CD14-positive monocyte (primary cell): Measurements from ENCODE around the gene GDA. TPM values are rescaled to one million over a fixed set of nuclear protein-coding genes. Genes with fewer than 3 reads are reported as not detected.

Experiments
- DNase-seq, 3 donors: peaks; one replicate each; pipeline ENCODE4 v3.0.0-alpha.2; 2011 to 2022
- H2AFZ ChIP-seq: 2 replicates; pipeline ENCODE4 v1.6.0; 2012; ENCODE audit warnings: mild to moderate bottlenecking, low read depth, low read length, inconsistent platforms; ENCODE audit not compliant: insufficient read depth, poor library complexity, severe bottlenecking
- H3K27ac ChIP-seq, 2 donors: 1 replicate in 1 of 2; 2 replicates in 1 of 2; pipeline ENCODE4 v1.5.1; 2012 to 2013; ENCODE audit warnings: low read length in 2 of 2, control low read depth in 1 of 2, inconsistent platforms in 1 of 2, low read depth in 1 of 2, mild to moderate bottlenecking in 1 of 2
- H3K27me3 ChIP-seq, 2 donors: one replicate each; pipeline versions ENCODE4 v1.6.0 to v1.6.1; 2011 to 2013; ENCODE audit warnings: low read length in 2 of 2; ENCODE audit not compliant: control insufficient read depth in 2 of 2, insufficient read depth in 2 of 2
- H3K36me3 ChIP-seq, 2 donors: replicated peaks in 1 of 2; 1 replicate in 1 of 2; 2 replicates in 1 of 2; pipeline versions ENCODE4 v1.5.1 to v1.6.1; 2012 to 2013; ENCODE audit warnings: low read length in 2 of 2, control low read depth in 1 of 2, inconsistent platforms in 1 of 2, mild to moderate bottlenecking in 1 of 2; ENCODE audit not compliant: insufficient read depth in 2 of 2, control insufficient read depth in 1 of 2
- H3K4me1 ChIP-seq, 2 donors: 1 replicate in 1 of 2; 2 replicates in 1 of 2; pipeline versions ENCODE4 v1.5.1 to v1.6.1; 2012 to 2013; ENCODE audit warnings: low read length in 2 of 2, control low read depth in 1 of 2, inconsistent platforms in 1 of 2, mild to moderate bottlenecking in 1 of 2, moderate library complexity in 1 of 2; ENCODE audit not compliant: insufficient read depth in 2 of 2, control insufficient read depth in 1 of 2
- H3K4me2 ChIP-seq: replicated peaks from 2 replicates; pipeline ENCODE3; 2012; ENCODE audit warnings: low read length, moderate library complexity, mild to moderate bottlenecking; ENCODE audit not compliant: poor library complexity, severe bottlenecking; ENCODE audit errors: extremely low read depth
- H3K4me3 ChIP-seq, 3 experiments: fragments of 200-600 bp in 1 of 3; sonication (generic) in 1 of 3; replicated peaks in 1 of 3; 1 replicate in 2 of 3; 2 replicates in 1 of 3; pipeline ENCODE4 v1.5.1; 2011 to 2013; ENCODE audit warnings: low read length in 3 of 3, mild to moderate bottlenecking in 3 of 3, control low read depth in 2 of 3, low read depth in 2 of 3, inconsistent platforms in 1 of 3, moderate library complexity in 1 of 3
- H3K79me2 ChIP-seq: 2 replicates; pipeline ENCODE4 v1.6.0; 2012; ENCODE audit warnings: mild to moderate bottlenecking, control low read depth, inconsistent platforms, low read length, moderate library complexity; ENCODE audit not compliant: insufficient read depth
- H3K9ac ChIP-seq: 2 replicates; pipeline ENCODE4 v1.6.0; 2017; ENCODE audit warnings: low read length, mild to moderate bottlenecking; ENCODE audit not compliant: insufficient read depth, poor library complexity, severe bottlenecking
- H3K9me3 ChIP-seq, 2 donors: replicated peaks in 1 of 2; 1 replicate in 1 of 2; 2 replicates in 1 of 2; pipeline versions ENCODE4 v1.5.1 to v1.6.1; 2012 to 2013; ENCODE audit warnings: low read length in 2 of 2, control low read depth in 1 of 2; ENCODE audit not compliant: control insufficient read depth in 1 of 2, insufficient read depth in 1 of 2
- H4K20me1 ChIP-seq: 2 replicates; pipeline ENCODE4 v1.6.0; 2012; ENCODE audit warnings: mild to moderate bottlenecking, low read length, control low read depth, moderate library complexity; ENCODE audit not compliant: insufficient read depth
- H3K27ac Mint-ChIP-seq, 7 donors: one replicate each; pipeline ENCODE4 v1.8.0; 2020; ENCODE audit warnings: mild to moderate bottlenecking in 7 of 7, mixed read lengths in 7 of 7, moderate library complexity in 6 of 7, inconsistent platforms in 2 of 7
- H3K27me3 Mint-ChIP-seq, 3 donors: one replicate each; pipeline ENCODE4 v1.8.0; 2021 to 2022; ENCODE audit warnings: low read depth in 3 of 3, mild to moderate bottlenecking in 3 of 3, mixed read lengths in 3 of 3, moderate library complexity in 3 of 3, inconsistent platforms in 1 of 3
- H3K36me3 Mint-ChIP-seq, 2 donors: one replicate each; pipeline ENCODE4 v1.8.0; 2020; ENCODE audit warnings: mixed read lengths in 2 of 2, inconsistent platforms in 1 of 2, mild to moderate bottlenecking in 1 of 2
- H3K4me1 Mint-ChIP-seq: one replicate; pipeline ENCODE4 v1.8.0; 2020; ENCODE audit warnings: mild to moderate bottlenecking, mixed read lengths
- H3K4me3 Mint-ChIP-seq, 2 donors: one replicate each; pipeline ENCODE4 v1.8.0; 2020; ENCODE audit warnings: mild to moderate bottlenecking in 2 of 2, mixed read lengths in 2 of 2, moderate library complexity in 1 of 2
- H3K9me3 Mint-ChIP-seq, 7 donors: one replicate each; pipeline ENCODE4 v1.8.0; 2020 to 2022; ENCODE audit warnings: mixed read lengths in 7 of 7, mild to moderate bottlenecking in 6 of 7, moderate library complexity in 6 of 7, inconsistent platforms in 2 of 7
- CTCF ChIP-seq: fragments of 200-600 bp; IDR thresholded peaks from one replicate; pipeline ENCODE4 v1.8.0; 2022; ENCODE audit warnings: antibody characterized with exemption, mild to moderate bottlenecking
- WGBS: methylation state at CpG from one replicate; pipeline ENCODE4 v1.1.5; 2013; ENCODE audit warnings: missing lambda C conversion rate; ENCODE audit not compliant: insufficient coverage; 5-methylcytosine and 5-hydroxymethylcytosine counted together
- intact Hi-C, 2 donors: fragments of 100-400 bp; cut with micrococcal nuclease; formaldehyde crosslinking; loops; one replicate each; pipeline versions ENCODE4 v1.15.0 to v1.15.1; 2023
- polyA plus RNA-seq, 3 donors: library from polyadenylated mRNA; depleted of rRNA in 1 of 3; unstranded in 2 of 3; stranded (reverse) in 1 of 3; fragments of 300-500 nt in 2 of 3; fragments of >200 nt in 1 of 3; fragmentation: Illumina TruSeq in 2 of 3; gene quantifications; 1 replicate in 2 of 3; 2 replicates in 1 of 3; pipeline ENCODE4 v1.2.3, GENCODE V29; 2012 to 2021

GDA gene
- polyA plus RNA-seq, 3 donors, result not detected

- Histone ChIP-seq H4K20me1 (no peaks in the 10 kb centered on the region), H3K4me1 (peaks cover 0 to 7% of the 10 kb centered on the region in 2 donors), H3K27me3 (no peaks in the 10 kb centered on the region), H3K79me2 (no peaks in the 10 kb centered on the region), H3K4me3 (no peak overlapping the region), H3K9me3 (no peaks in the 10 kb centered on the region), H2AFZ (no peak overlapping the region), H3K27ac (no peak overlapping the region), H3K36me3 (no peaks in the 10 kb centered on the region), H3K4me2 (no peak overlapping the region), H3K9ac (no peak overlapping the region)
- peaks cover 7% of the 10 kb centered on the region for H3K4me1 Mint-ChIP-seq
- peaks cover 0 to 6% (median 0%) of the 10 kb centered on the region in 7 donors for H3K9me3 Mint-ChIP-seq
- H3K36me3 Mint-ChIP-seq, result no peaks in the 10 kb centered on the region
- peak overlapping the region in 1 of 2 donors; percentile 67 for H3K4me3 Mint-ChIP-seq
- TF ChIP-seq CTCF, result no peak
- 50% methylated on average over 1 of the region's 5 CpGs for WGBS
- intact Hi-C loops, result no loop called here
- H3K27me3 Mint-ChIP-seq, result peaks cover 0 to 35% (median 4%) of the 10 kb centered on the region in 3 donors
- no peak for DNase-seq
- H3K27ac Mint-ChIP-seq, result no peak overlapping the region
These were observed 44.2 kb downstream of the GDA start for GRCh38 chr9:72193478-72193881.

GRCh38 chr9:72199238-72199637 lies 50.0 kb downstream of the GDA start:
- Histone ChIP-seq H4K20me1 (no peaks in the 10 kb centered on the region), H3K4me2 (no peak overlapping the region), H3K4me1 (peaks cover 0 to 17% of the 10 kb centered on the region in 2 donors), H3K27me3 (no peaks in the 10 kb centered on the region), H3K27ac (no peak overlapping the region), H3K4me3 (no peak overlapping the region), H3K9ac (no peak overlapping the region), H3K79me2 (no peaks in the 10 kb centered on the region), H2AFZ (no peak overlapping the region), H3K9me3 (no peaks in the 10 kb centered on the region), H3K36me3 (no peaks in the 10 kb centered on the region)
- Mint-ChIP-seq H3K36me3 (no peaks in the 10 kb centered on the region), H3K27me3 (peaks cover 0 to 10% (median 2%) of the 10 kb centered on the region in 3 donors), H3K4me1 (peaks cover 13% of the 10 kb centered on the region), H3K4me3 (no peak overlapping the region), H3K9me3 (peaks cover 0 to 2% (median 0%) of the 10 kb centered on the region in 7 donors), H3K27ac (no peak overlapping the region)
- WGBS, result 100% methylated on average over 1 of the region's 3 CpGs
- DNase-seq, result no peak
- TF ChIP-seq CTCF, result no peak
- intact Hi-C loops, result no loop called here
